Type B pancreatic cell (in vitro differentiated cells): ENCODE results near the gene CMTR2. TPM values are rescaled to one million over a fixed set of nuclear protein-coding genes. Genes with fewer than 3 reads are reported as not detected.

ENCODE experiments used
- DNase-seq: peaks from one replicate; pipeline ENCODE4 v3.0.0; 2021; ENCODE audit warnings: mixed read lengths; ENCODE audit not compliant: unreplicated experiment; ENCODE audit errors: extremely low spot score
- H3K27ac Mint-ChIP-seq: 2 replicates; pipeline ENCODE4 v1.8.0; 2021; ENCODE audit warnings: mild to moderate bottlenecking, mixed read lengths
- H3K27me3 Mint-ChIP-seq: 2 replicates; pipeline ENCODE4 v1.8.0; 2021; ENCODE audit warnings: mixed read lengths
- H3K36me3 Mint-ChIP-seq: 2 replicates; pipeline ENCODE4 v1.8.0; 2021; ENCODE audit warnings: mixed read lengths
- H3K4me1 Mint-ChIP-seq: one replicate; pipeline ENCODE4 v1.8.0; 2021; ENCODE audit warnings: mixed read lengths; ENCODE audit not compliant: unreplicated experiment
- H3K4me3 Mint-ChIP-seq: 2 replicates; pipeline ENCODE4 v1.8.0; 2021; ENCODE audit warnings: mild to moderate bottlenecking, mixed read lengths
- H3K9me3 Mint-ChIP-seq: 2 replicates; pipeline ENCODE4 v1.8.0; 2021; ENCODE audit warnings: mixed read lengths
- total RNA-seq: library from RNA; stranded (reverse); gene quantifications from 2 replicates; pipeline ENCODE4 v1.2.1, GENCODE V29; 2021; ENCODE audit warnings: low replicate concordance
- TF ChIP-seq, protein P1 (sequence below): fragments of 200-600 bp; sonication (generic); conservative IDR thresholded peaks from 2 replicates; pipeline ENCODE4 v1.5.0; 2021; ENCODE audit warnings: antibody characterized with exemption, mild to moderate bottlenecking

Gene CMTR2
- total RNA-seq, 1 donor from 2014 or later = 30.2 TPM

DNA sequence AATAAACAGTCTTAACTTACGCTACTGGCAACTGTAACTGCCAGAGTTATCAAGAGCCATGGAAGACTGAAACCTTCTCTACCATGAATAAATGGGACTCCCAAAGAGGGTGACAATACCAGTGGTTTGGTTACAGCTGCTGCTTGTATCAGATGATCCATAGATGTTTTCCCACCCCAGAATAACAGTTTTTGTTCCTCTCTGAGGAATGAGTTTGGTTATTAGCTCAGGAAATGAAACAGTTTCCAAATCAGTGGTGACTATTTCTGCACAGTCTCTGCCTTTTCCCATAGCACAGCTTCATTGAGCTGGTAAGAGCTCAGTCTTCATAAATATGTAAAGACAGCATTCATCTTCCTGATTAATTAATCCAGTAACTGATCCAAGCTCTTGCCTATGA lies 44.7 kb downstream of the CMTR2 start:
- TF ChIP-seq, protein P1, sequence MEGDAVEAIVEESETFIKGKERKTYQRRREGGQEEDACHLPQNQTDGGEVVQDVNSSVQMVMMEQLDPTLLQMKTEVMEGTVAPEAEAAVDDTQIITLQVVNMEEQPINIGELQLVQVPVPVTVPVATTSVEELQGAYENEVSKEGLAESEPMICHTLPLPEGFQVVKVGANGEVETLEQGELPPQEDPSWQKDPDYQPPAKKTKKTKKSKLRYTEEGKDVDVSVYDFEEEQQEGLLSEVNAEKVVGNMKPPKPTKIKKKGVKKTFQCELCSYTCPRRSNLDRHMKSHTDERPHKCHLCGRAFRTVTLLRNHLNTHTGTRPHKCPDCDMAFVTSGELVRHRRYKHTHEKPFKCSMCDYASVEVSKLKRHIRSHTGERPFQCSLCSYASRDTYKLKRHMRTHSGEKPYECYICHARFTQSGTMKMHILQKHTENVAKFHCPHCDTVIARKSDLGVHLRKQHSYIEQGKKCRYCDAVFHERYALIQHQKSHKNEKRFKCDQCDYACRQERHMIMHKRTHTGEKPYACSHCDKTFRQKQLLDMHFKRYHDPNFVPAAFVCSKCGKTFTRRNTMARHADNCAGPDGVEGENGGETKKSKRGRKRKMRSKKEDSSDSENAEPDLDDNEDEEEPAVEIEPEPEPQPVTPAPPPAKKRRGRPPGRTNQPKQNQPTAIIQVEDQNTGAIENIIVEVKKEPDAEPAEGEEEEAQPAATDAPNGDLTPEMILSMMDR = no peak
- Mint-ChIP-seq H3K4me1 (no peaks in the 10 kb centered on the region), H3K27ac (no peak overlapping the region), H3K36me3 (no peaks in the 10 kb centered on the region), H3K9me3 (peaks cover 6% of the 10 kb centered on the region), H3K4me3 (no peak overlapping the region), H3K27me3 (peaks cover 2% of the 10 kb centered on the region)
- DNase-seq = no peak

DNA sequence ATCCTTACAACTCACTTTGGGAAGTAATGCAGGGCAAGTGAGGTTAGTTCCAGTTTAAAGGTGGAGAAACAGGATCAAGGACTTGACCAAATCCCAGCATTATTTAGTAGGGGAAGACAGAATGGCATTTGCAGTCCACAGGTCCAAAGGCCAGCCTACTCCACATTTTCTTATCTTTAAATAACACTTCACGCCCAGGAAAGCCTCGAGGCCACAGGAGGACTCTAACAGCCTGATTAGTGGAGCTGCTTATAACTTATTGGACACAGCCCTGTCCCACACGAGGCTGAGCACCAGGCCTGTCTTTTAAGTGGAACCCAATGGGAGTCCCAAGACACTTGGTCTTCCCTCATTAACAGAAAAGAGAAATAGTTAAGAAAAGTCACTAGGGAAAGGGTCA lies 46.6 kb downstream of the CMTR2 start:
- no peak overlapping the region for H3K4me3 Mint-ChIP-seq
- TF ChIP-seq, protein P1 = no peak
- no peak overlapping the region for H3K27ac Mint-ChIP-seq
- peaks cover 2% of the 10 kb centered on the region for H3K27me3 Mint-ChIP-seq
- no peak for DNase-seq
- no peaks in the 10 kb centered on the region for H3K4me1 Mint-ChIP-seq
- H3K36me3 Mint-ChIP-seq = no peaks in the 10 kb centered on the region
- H3K9me3 Mint-ChIP-seq = peaks cover 6% of the 10 kb centered on the region

DNA sequence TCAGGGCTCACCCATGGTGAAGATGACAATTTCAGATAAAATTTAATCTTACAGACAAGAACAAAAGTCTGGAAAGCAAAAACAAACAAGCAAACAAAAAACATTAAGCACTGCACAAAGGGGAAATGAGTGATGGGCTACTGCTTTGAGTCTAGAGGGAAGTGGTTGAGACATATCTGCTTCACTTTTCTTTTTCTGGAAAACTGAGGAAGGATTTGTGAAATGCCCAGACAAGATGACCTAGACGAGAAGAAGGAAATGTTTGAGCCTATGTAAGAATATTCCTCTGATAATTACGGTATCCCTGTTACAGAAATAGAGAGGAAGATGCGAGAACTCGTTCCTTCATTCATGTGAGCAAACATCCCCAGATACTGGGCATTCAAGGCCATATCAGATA lies 47.2 kb downstream of the CMTR2 start:
- Mint-ChIP-seq H3K27me3 (no peaks in the 10 kb centered on the region), H3K4me3 (no peak overlapping the region), H3K4me1 (no peaks in the 10 kb centered on the region), H3K27ac (no peak overlapping the region), H3K36me3 (no peaks in the 10 kb centered on the region), H3K9me3 (peaks cover 6% of the 10 kb centered on the region)
- TF ChIP-seq, protein P1 = no peak
- no peak for DNase-seq

Other genes starting within 250 kb of the CMTR2 start
- 5.6 and 19.7 TPM in 2 replicates for gene HYDIN, start 58.7 kb downstream of the CMTR2 start, total RNA-seq
- 23.6 and 28.9 TPM in 2 replicates for gene CALB2, start 69.3 kb upstream of the CMTR2 start, total RNA-seq
- not detected in 2 replicates for gene TLE7, start 152.7 kb upstream of the CMTR2 start, total RNA-seq
- 9.8 and 11.1 TPM in 2 replicates for gene ZNF23, start 172.8 kb upstream of the CMTR2 start, total RNA-seq
- gene ZNF19, start 199.9 kb upstream of the CMTR2 start, total RNA-seq = 6.0 and 7.6 TPM in 2 replicates
- gene CHST4, start 237.0 kb upstream of the CMTR2 start, total RNA-seq = 0.33 TPM in 1 of 2 replicates, not detected in the other